MCF 10A (cell line): ENCODE data around the gene CHST1. TPM values are rescaled to one million over a fixed set of nuclear protein-coding genes. Genes with fewer than 3 reads are reported as not detected.

Experiments
- Bru-seq: library from RNA; stranded (reverse); fragments of 400-500 nt; gene quantifications from one replicate; lab custom pipeline; 2021; lab: Mats Ljungman, UMichigan
- BruChase-seq, 2 experiments: library from RNA; stranded (reverse); fragments of 400-500 nt; gene quantifications; one replicate each; lab custom pipeline; 2021; lab: Mats Ljungman, UMichigan
- BruUV-seq: library from RNA; stranded (reverse); fragments of 400-500 nt; replicated peaks from 2 replicates; lab custom pipeline; 2021; lab: Mats Ljungman, UMichigan
- CTCF ChIA-PET: fragments of 300-600 bp; sonication (Branson Sonifier 250); formaldehyde crosslinking; extraction: SDS; loops from one replicate; lab custom pipeline; 2021; ENCODE audit warnings: antibody characterized with exemption, inconsistent platforms; lab: Yijun Ruan, JAX
- POLR2A ChIA-PET: fragments of 300-600, 350-650 bp; sonication (Branson Sonifier 250); formaldehyde crosslinking; extraction: SDS; loops from one replicate; lab custom pipeline; 2020; ENCODE audit warnings: antibody characterized with exemption, inconsistent platforms; lab: Yijun Ruan, JAX
- DNase-seq: peaks from one replicate; pipeline ENCODE4 v3.0.0-alpha.2; 2018; ENCODE audit not compliant: unreplicated experiment
- H3K27ac Mint-ChIP-seq: one replicate; pipeline ENCODE4 v1.8.0; 2022; ENCODE audit warnings: mild to moderate bottlenecking, low read depth, mixed read lengths; ENCODE audit not compliant: unreplicated experiment
- H3K27me3 Mint-ChIP-seq: one replicate; pipeline ENCODE4 v1.8.0; 2022; ENCODE audit warnings: mixed read lengths; ENCODE audit not compliant: insufficient read depth, unreplicated experiment
- H3K36me3 Mint-ChIP-seq: one replicate; pipeline ENCODE4 v1.8.0; 2022; ENCODE audit warnings: mild to moderate bottlenecking, moderate library complexity, mixed read lengths; ENCODE audit not compliant: insufficient read depth, unreplicated experiment
- H3K4me1 Mint-ChIP-seq: one replicate; pipeline ENCODE4 v1.8.0; 2022; ENCODE audit warnings: mixed read lengths; ENCODE audit not compliant: insufficient read depth, unreplicated experiment
- H3K4me3 Mint-ChIP-seq: one replicate; pipeline ENCODE4 v1.8.0; 2022; ENCODE audit warnings: mild to moderate bottlenecking, moderate library complexity, mixed read lengths; ENCODE audit not compliant: unreplicated experiment
- H3K9me3 Mint-ChIP-seq: one replicate; pipeline ENCODE4 v1.8.0; 2022; ENCODE audit warnings: mixed read lengths; ENCODE audit not compliant: unreplicated experiment
- CTCF ChIP-seq: fragments of 200-600 bp; IDR thresholded peaks from one replicate; pipeline ENCODE4 v1.8.0; 2022; ENCODE audit warnings: antibody characterized with exemption, mild to moderate bottlenecking; ENCODE audit not compliant: unreplicated experiment
- intact Hi-C: fragments of 100-400 bp; cut with micrococcal nuclease; formaldehyde crosslinking; loops from 2 replicates; pipeline ENCODE4 v1.14.1; 2022
- long read RNA-seq: library from polyadenylated mRNA; stranded (forward); transcript quantifications from one replicate; pipeline ENCODE4 v2.0.0, GENCODE V29; 2022
- total RNA-seq: library from RNA; stranded (reverse); gene quantifications from 2 replicates; pipeline ENCODE4 v1.2.3, GENCODE V29; 2022

The CHST1 gene
- total RNA-seq (not detected in 2 replicates), Bru-seq, nascent RNA (not detected), BruChase-seq, experiment 1, labeled RNA remaining after a 6-hour chase (percentile 9 among the genes with signal in this experiment), BruChase-seq, experiment 2, labeled RNA remaining after a 2-hour chase (percentile 11 among the genes with signal in this experiment)
- long read RNA-seq: 0 reads

GRCh38 chr11:45665206-45665932 is at the start of gene CHST1:
Gene CHST1, minus strand, starts transcription at chr11:45665622. Its CDS starts 14,699 bp downstream, at chr11:45650923.
- BruUV-seq: no TSS peak
- TF ChIP-seq CTCF: no peak
- intact Hi-C loops: no loop called here
- Mint-ChIP-seq H3K9me3 (no peaks in the 10 kb centered on the region), H3K27me3 (peaks cover 55% of the 10 kb centered on the region), H3K4me1 (no peaks in the 10 kb centered on the region), H3K4me3 (peak within 1 kb of the TSS; percentile 50), H3K27ac (no peak within 1 kb of the TSS), H3K36me3 (no peaks in the 10 kb centered on the region)
- no peak for DNase-seq
- ChIA-PET CTCF (interaction anchor here (1.8 to 4.4 kb wide), 2 partner anchors 10 kb away, joined by 10 to 24 read pairs; no protein-coding TSS in a partner anchor), POLR2A (no interaction called here)

GRCh38 chr11:45713573-45713972 is 48.2 kb upstream of the CHST1 start:
- DNase-seq: peak; percentile 38
- ChIA-PET POLR2A (interaction anchor here (0.6 to 1.1 kb wide), 2 partner anchors 10 to 23 kb away, joined by 3 read pairs; no protein-coding TSS in a partner anchor), CTCF (interaction anchor here (0.7 to 2.0 kb wide), 4 partner anchors 58 to 374 kb away, joined by 4 to 8 read pairs (median 6); no protein-coding TSS in a partner anchor)
- H3K4me1 Mint-ChIP-seq: peaks cover 3% of the 10 kb centered on the region
- intact Hi-C loops: no loop called here
- no TSS peak for BruUV-seq
- no peak overlapping the region for H3K4me3 Mint-ChIP-seq
- peaks cover 39% of the 10 kb centered on the region for H3K27me3 Mint-ChIP-seq
- H3K9me3 Mint-ChIP-seq: no peaks in the 10 kb centered on the region
- H3K36me3 Mint-ChIP-seq: no peaks in the 10 kb centered on the region
- H3K27ac Mint-ChIP-seq: no peak overlapping the region
- no peak for TF ChIP-seq CTCF

- Mint-ChIP-seq H3K27me3 (peaks cover 70% of the 10 kb centered on the region), H3K4me1 (peaks cover 3% of the 10 kb centered on the region), H3K4me3 (no peak overlapping the region), H3K9me3 (no peaks in the 10 kb centered on the region), H3K36me3 (no peaks in the 10 kb centered on the region), H3K27ac (no peak overlapping the region)
- TF ChIP-seq CTCF: no peak
- BruUV-seq: no TSS peak
- POLR2A ChIA-PET: no interaction called here
- no peak for DNase-seq
- CTCF ChIA-PET: interaction anchor here (0.6 to 1.8 kb wide), 5 partner anchors 56 to 624 kb away, joined by 3 to 5 read pairs (median 3); no protein-coding TSS in a partner anchor
- intact Hi-C loops: no loop called here
These were observed 45.1 kb upstream of the CHST1 start for GRCh38 chr11:45710561-45710960.
